OCI-LY1 (cell line): ENCODE results near the gene PCDHGA3.

Source experiments
- CTCF ChIP-seq: fragments of 200-600 bp; sonication (generic), shearing (Covaris generic); IDR thresholded peaks from 2 replicates; pipeline ENCODE4 v1.5.1; 2017; ENCODE audit warnings: mild to moderate bottlenecking, antibody characterized with exemption, low read length, moderate library complexity, mixed read lengths
- EZH2 ChIP-seq: fragments of 200-600 bp; sonication (generic), shearing (Covaris generic); IDR thresholded peaks from 2 replicates; pipeline ENCODE4 v1.8.0; 2017; ENCODE audit warnings: borderline replicate concordance, mixed run types, mild to moderate bottlenecking, antibody characterized with exemption, low read length, moderate library complexity, mixed read lengths

- 0 out of 2 replicates have a peak, but pooled peaks have one; percentile 13 for TF ChIP-seq CTCF
- no peak for TF ChIP-seq EZH2
These were observed 26.6 kb downstream of the PCDHGA3 start, which contains the start of gene PCDHGB3 for GRCh38 chr5:141369994-141370848.
